NCI-H226 (cell line): ENCODE results near the gene OR1F1.
"Not testable (repeated sequence)": the region's sequence is repeated elsewhere in the genome, so short reads cannot be mapped to it uniquely, and the experiment has no call there.

Experiments used
- DNase-seq: peaks from one replicate; pipeline ENCODE4 v3.0.0-alpha.2; 2015

The OR1F1 gene

DNA sequence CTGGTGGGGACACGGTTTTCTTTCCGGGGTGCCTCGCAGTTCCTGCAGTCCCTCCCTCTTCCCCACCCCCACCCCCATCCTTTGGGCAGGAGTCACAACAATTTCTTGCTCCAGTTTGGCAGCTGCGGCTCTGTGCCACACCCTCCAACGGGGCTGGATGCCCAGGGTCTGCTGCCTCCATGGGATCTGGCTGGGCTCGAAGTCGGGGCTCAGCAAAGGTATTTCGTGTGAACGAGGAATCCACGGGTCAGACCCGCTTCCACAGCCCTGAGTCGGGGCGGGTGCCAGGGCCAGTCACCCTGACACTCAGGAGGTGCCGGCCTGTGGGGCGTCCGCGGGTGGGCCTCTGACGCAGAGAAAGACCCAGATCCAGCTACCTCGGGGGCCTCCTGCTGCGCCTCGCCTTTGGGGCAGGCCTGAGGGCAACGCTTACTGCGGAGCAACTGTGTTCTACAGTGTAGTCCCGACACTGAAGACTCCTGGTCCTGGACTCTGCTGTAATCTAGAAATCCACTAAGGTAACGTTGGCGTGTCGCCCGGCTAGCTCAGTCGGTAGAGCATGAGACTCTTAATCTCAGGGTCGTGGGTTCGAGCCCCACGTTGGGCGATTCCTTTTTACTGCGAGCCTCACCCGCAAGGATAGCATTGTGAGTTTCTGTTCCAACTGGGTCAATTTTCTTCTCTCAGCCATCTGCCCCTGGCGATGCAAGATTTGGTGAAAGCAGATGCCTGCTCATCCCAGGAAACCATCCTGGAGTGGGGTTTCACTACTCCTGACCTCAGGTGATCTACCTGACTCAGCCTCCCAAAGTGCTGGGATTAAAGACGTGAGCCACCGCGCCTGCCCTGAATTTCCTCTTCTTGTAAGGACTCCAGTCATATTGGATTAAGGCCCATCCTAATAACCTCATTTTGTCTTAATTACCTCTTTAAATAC is 12.6 kb upstream of the OR1F1 start:
- DNase-seq = peak; percentile 58

DNA sequence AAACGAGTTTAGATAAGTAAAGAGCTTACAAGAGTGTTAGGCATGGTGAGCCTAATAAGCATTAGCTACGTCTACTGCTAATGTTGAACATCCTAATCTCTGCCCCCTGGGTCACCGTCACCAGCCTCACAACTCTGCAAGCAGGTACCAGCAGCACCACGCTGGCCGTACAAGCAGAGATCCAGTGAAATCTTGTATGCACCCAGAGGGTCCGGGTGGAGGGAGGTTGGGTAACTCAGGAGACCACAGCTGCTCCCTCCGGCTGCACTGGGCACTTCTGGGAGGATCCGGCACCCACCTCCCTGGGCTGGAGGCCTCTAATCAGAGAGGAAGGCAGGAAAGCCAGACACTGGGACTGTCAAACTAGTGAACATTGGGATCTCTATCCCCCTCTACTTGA is 8.4 kb upstream of the OR1F1 start:
- DNase-seq = no peak

DNA sequence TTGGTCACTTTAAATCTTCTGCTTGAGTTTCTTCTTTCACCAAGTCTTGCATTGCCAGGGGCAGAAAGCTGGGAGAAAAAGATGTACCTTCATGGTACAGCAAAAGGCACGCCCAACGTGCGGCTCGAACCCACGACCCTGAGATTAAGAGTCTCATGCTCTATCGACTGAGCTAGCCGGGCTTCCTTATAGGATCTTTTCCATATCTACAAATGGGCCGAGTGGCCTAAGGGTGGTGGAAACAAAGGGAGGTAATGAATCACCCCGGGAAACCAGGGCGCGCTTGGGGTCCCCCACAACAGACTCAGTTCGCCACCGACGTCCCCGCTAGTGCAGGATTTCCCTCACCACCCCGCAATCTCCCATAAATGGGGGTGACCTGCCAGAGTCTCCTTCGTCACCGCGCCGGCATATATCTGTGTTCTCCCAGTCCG is 7.5 kb upstream of the OR1F1 start:
- no peak for DNase-seq

GRCh38 chr16:3182293-3182607 is 5.8 kb upstream of the OR1F1 start:
- DNase-seq = not testable (repeated sequence)

- peak; percentile 52 for DNase-seq
These were observed 5.2 kb upstream of the OR1F1 start for GRCh38 chr16:3182608-3183444.

- no peak for DNase-seq
These were observed 4.4 kb upstream of the OR1F1 start for GRCh38 chr16:3183445-3184139.

- no peak for DNase-seq
These were observed 886 bp upstream of the OR1F1 start for GRCh38 chr16:3186946-3187690.

- DNase-seq = no peak
These were observed 596 bp downstream of the OR1F1 start for GRCh38 chr16:3188675-3188924.

- peak; percentile 48 for DNase-seq
These were observed 1.2 kb downstream of the OR1F1 start for GRCh38 chr16:3188925-3189825.

DNA sequence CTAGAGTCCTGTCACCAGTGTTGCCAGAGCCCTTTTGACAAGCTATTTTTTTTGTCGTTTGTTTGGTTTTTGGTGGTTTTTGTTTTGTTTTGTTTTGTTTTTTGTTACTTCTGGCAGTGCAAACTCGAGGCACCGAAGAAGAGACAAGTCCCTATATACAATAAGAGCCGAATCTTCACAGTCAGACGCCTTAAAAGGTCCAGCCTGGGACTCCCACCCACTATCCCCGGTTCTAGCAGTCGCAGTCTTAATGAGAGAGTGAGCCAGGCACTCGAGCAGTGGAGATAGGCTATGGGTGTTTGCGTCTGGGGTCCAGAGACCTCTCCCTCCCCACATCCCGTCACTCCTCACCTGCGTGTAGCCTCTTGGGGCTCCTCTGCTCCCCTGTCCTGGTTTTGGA is 1.9 kb downstream of the OR1F1 start:
- DNase-seq = no peak

DNA sequence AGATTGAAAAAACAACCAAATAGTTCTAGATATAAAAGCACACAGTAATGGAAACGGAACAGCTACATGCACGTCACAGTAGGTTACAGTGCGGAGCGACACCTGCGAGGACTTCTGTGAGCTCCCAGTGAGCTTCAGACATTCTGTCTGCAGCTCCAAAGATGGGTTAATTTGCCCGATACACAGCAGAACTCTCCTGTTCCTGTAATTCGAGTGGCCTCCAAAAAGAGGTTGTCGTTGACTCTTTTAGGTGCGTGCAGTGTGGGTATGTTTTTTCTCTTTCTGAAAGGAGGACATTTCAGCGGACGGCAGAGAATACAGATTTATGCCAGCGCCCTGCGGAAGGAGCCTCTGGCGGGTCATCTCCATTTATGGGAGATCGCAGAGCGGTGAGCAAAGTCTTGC is 2.9 kb downstream of the OR1F1 start:
- DNase-seq = no peak

- no peak for DNase-seq
These were observed 4.5 kb downstream of the OR1F1 start for GRCh38 chr16:3192476-3193019.

GRCh38 chr16:3193221-3194212 is 5.5 kb downstream of the OR1F1 start:
- no peak for DNase-seq

DNA sequence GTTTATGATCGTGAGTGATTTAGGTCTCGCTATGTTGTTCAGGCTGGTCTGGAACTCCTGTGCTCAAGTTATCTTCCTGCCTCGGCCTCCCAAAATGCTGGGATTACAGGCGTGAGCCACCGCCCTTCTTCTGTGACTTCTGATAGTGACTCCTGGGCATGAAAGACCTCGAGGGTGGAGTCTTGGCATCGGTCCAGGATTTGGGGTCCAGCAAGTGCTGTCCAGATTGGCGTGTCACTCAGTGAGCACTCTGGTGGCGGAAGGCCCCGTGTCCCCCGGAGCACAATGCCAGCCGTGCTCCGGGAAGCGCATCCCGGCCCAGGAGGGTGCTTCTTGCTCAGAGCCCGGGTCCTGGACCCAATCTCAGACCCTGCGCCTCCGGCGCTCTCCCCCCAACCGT is 6.8 kb downstream of the OR1F1 start:
- no peak for DNase-seq

DNA sequence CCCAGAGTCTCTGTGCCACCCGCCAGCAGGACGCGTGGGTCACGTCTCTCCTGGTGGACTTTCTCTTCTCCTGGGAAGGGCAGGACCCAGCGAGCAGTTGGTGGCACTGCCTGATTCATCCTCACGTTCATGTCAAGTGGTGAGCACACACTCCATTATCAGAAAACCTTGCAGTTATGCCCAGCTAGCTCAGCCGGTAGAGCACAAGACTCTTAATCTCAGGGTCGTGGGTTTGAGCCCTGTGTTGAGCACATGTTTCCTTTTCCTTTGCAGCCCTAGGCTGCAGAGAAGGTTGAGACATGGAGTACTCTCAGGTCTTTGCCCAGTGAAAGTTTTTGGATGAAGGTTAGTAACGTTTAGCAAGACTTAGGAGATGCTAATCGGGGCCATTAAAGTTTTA is 8.0 kb downstream of the OR1F1 start:
- no peak for DNase-seq

- DNase-seq = not testable (repeated sequence)
These were observed 9.8 kb downstream of the OR1F1 start for GRCh38 chr16:3197694-3198333.

DNA sequence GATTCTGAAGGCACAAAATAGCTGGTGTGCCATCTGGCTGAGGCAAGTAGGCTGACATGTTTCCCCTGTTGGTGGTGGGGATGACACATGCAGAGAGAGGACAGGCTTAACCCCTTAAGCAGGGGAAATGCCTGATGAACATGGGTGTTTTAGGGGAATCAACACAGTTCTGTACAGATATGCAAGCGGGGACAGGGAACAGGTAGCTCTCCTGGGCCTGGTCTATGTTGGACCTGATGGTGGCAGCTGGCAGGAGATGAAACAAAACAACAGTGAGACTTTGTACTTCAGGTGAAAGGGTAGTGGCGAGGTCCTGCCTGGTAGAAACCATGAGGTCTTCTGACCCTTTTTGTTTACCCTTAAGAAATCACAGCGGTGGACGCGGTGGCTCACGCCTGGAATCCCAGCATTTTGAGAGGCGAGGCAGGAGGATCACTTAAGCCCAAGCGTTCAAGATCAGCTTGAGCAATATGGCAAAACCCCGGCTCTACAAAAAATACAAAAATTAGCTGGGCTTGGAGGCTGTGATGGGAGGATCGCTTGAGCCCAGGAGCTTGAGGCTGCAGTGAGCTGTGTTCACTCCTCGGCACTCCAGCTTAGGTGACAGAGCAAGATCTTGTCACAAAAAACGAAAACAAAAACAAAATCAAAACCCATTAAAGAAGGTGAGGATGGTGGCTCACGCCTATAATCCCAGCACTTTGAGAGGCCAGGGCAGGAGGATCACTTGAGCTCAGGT is 10.5 kb downstream of the OR1F1 start:
- no peak for DNase-seq

- DNase-seq = no peak
These were observed 15.0 kb downstream of the OR1F1 start for GRCh38 chr16:3202903-3203539.
